ENCODE results near the gene STPG3. TPM values are rescaled to one million over a fixed set of nuclear protein-coding genes. Genes with fewer than 3 reads are reported as not detected.
A peak's percentile ranks its signal among the peaks of the same experiment; 100 is the strongest.

The STPG3 gene
- total RNA-seq, 5 donors from 2014 or later (not counting 1 experiment from before 2014, with no cell fraction given), result 0.54 TPM; not detected in 4

DNA sequence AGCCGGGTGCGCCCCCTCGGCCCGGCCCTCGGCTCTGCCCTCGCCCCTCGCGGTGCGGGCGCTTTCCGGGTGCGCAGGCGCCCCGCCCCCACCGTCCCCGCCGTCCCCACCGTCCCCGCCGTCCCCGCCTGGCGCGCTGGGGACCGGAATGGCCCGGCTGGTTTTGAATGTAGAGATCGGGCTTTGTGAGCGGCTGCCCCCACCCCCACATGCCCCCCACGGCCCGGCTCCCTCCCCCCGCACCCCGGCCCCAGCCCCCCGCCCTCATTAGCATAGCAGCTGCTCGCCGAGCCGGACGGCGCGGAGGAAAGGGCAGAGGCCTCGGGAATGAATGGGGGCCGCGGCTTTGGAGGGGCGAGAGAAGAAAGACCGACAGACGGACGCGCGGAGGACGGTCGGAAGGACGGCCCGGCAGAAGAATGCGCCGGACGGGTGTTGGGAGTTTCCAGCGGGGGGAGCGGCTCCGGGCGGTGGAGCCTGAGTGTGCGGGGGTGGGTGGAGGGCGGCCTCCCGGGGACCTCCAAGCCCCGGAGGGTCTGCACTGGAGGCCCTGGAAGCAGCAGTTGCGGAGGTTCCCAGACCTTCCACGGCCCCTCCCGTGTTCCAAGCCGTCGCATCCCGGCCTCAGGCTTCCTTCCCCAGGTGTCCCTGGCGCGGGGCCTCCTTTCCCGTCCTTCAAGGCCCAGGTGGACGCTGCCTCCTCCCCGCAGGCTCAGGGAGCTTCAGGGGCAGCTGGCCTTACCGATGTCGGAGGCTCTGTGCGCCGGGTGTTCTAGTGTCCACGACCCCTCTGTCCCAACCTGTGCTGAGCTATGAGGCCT lies 45.0 kb downstream of the STPG3 start:
- H3K27me3 ChIP-seq (replicated peaks in 1 of 2; ENCODE audit: control insufficient read depth in 2 of 2, extremely low read depth in 1 of 2, insufficient read depth in 2 of 2, low read length in 1 of 2), result peaks cover 7 to 73% of the 10 kb centered on the region in 2 experiments
- Mint-ChIP-seq H3K4me1 (peaks cover 10 to 20% (median 17%) of the 10 kb centered on the region in 3 donors), H3K27me3 (peaks cover 24 to 47% of the 10 kb centered on the region in 2 donors), H3K9me3 (no peaks in the 10 kb centered on the region), H3K36me3 (no peaks in the 10 kb centered on the region), H3K4me3 (peak overlapping the region; percentile 65 to 79 (median 75)), H3K27ac (no peak overlapping the region)
- ATAC-seq (replicated peaks in 1 of 4) (peak in 3 of 4 experiments; percentile 24 to 40 (median 26)), DNase-seq (no peak)
- H3K36me3 ChIP-seq (ENCODE audit: control insufficient read depth in 2 of 2, extremely low read depth in 1 of 2, insufficient read depth in 1 of 2, low read length in 1 of 2), result no peaks in the 10 kb centered on the region
- H3K27ac ChIP-seq (ENCODE audit: low read length), result no peak overlapping the region
- ChIA-PET CTCF (interaction anchor here in 1 of 2 donors (0.6 kb wide), 2 partner anchors 22 to 568 kb away, joined by 3 read pairs; no protein-coding TSS in a partner anchor), POLR2A (no interaction called here)
- H3K4me1 ChIP-seq (ENCODE audit: control insufficient read depth in 1 of 2, extremely low read depth in 1 of 2, insufficient read depth in 2 of 2, low read length in 2 of 2), result peaks cover 4 to 33% of the 10 kb centered on the region in 2 experiments
- H3K4me3 ChIP-seq (ENCODE audit: control insufficient read depth in 1 of 2, extremely low read depth in 1 of 2, low read length in 1 of 2), result no peak overlapping the region
- 39% methylated on average over 37 of the region's 78 CpGs for WGBS (ENCODE audit: insufficient coverage)
- H3K9me3 ChIP-seq, result no peaks in the 10 kb centered on the region

GRCh38 chr9:137296670-137297664 lies 45.9 kb downstream of the STPG3 start:
- peaks cover 7 to 76% of the 10 kb centered on the region in 2 experiments for H3K27me3 ChIP-seq (replicated peaks in 1 of 2; ENCODE audit: control insufficient read depth in 2 of 2, extremely low read depth in 1 of 2, insufficient read depth in 2 of 2, low read length in 1 of 2)
- Mint-ChIP-seq H3K4me3 (peak overlapping the region; percentile 65 to 79 (median 75)), H3K36me3 (no peaks in the 10 kb centered on the region), H3K4me1 (peaks cover 10 to 20% (median 17%) of the 10 kb centered on the region in 3 donors), H3K27ac (no peak overlapping the region), H3K27me3 (peaks cover 24 to 47% of the 10 kb centered on the region in 2 donors), H3K9me3 (no peaks in the 10 kb centered on the region)
- DNase-seq (no peak), ATAC-seq (replicated peaks in 1 of 4) (no peak)
- no peaks in the 10 kb centered on the region for H3K36me3 ChIP-seq (ENCODE audit: control insufficient read depth in 2 of 2, extremely low read depth in 1 of 2, insufficient read depth in 1 of 2, low read length in 1 of 2)
- CTCF ChIA-PET, result interaction anchor here in 1 of 2 donors (0.7 kb wide), 1 partner anchor 178 kb away, joined by 3 read pairs; no protein-coding TSS in a partner anchor
- POLR2A ChIA-PET, result no interaction called here
- peaks cover 4 to 38% of the 10 kb centered on the region in 2 experiments for H3K4me1 ChIP-seq (ENCODE audit: control insufficient read depth in 1 of 2, extremely low read depth in 1 of 2, insufficient read depth in 2 of 2, low read length in 2 of 2)
- WGBS (ENCODE audit: insufficient coverage), result 60% methylated on average over 15 of the region's 24 CpGs
- H3K4me3 ChIP-seq (ENCODE audit: control insufficient read depth in 1 of 2, extremely low read depth in 1 of 2, low read length in 1 of 2), result no peak overlapping the region
- no peak overlapping the region for H3K27ac ChIP-seq (ENCODE audit: low read length)
- H3K9me3 ChIP-seq, result no peaks in the 10 kb centered on the region

GRCh38 chr9:137297966-137298365 lies 46.9 kb downstream of the STPG3 start:
- Mint-ChIP-seq H3K27me3 (peaks cover 24 to 46% of the 10 kb centered on the region in 2 donors), H3K9me3 (no peaks in the 10 kb centered on the region), H3K36me3 (no peaks in the 10 kb centered on the region), H3K4me1 (peaks cover 10 to 20% (median 17%) of the 10 kb centered on the region in 3 donors), H3K27ac (no peak overlapping the region), H3K4me3 (no peak overlapping the region)
- CTCF ChIA-PET, result no interaction called here
- no peak for DNase-seq
- H3K4me1 ChIP-seq (ENCODE audit: control insufficient read depth in 1 of 2, extremely low read depth in 1 of 2, insufficient read depth in 2 of 2, low read length in 2 of 2), result peaks cover 4 to 42% of the 10 kb centered on the region in 2 experiments
- no peak overlapping the region for H3K4me3 ChIP-seq (ENCODE audit: control insufficient read depth in 1 of 2, extremely low read depth in 1 of 2, low read length in 1 of 2)
- ATAC-seq (replicated peaks in 1 of 4), result no peak
- WGBS (ENCODE audit: insufficient coverage), result 82% methylated on average over 3 of the region's 7 CpGs
- no peaks in the 10 kb centered on the region for H3K36me3 ChIP-seq (ENCODE audit: control insufficient read depth in 2 of 2, extremely low read depth in 1 of 2, insufficient read depth in 1 of 2, low read length in 1 of 2)
- peaks cover 7 to 76% of the 10 kb centered on the region in 2 experiments for H3K27me3 ChIP-seq (replicated peaks in 1 of 2; ENCODE audit: control insufficient read depth in 2 of 2, extremely low read depth in 1 of 2, insufficient read depth in 2 of 2, low read length in 1 of 2)
- no peaks in the 10 kb centered on the region for H3K9me3 ChIP-seq
- POLR2A ChIA-PET, result no interaction called here
- H3K27ac ChIP-seq (ENCODE audit: low read length), result no peak overlapping the region

- H3K27ac ChIP-seq (ENCODE audit: low read length), result no peak overlapping the region
- Mint-ChIP-seq H3K36me3 (no peaks in the 10 kb centered on the region), H3K27me3 (peaks cover 20 to 40% of the 10 kb centered on the region in 2 donors), H3K9me3 (no peaks in the 10 kb centered on the region), H3K4me1 (peaks cover 10 to 20% (median 17%) of the 10 kb centered on the region in 3 donors), H3K27ac (no peak overlapping the region), H3K4me3 (no peak overlapping the region)
- no peak overlapping the region for H3K4me3 ChIP-seq (ENCODE audit: control insufficient read depth in 1 of 2, extremely low read depth in 1 of 2, low read length in 1 of 2)
- ChIA-PET POLR2A (no interaction called here), CTCF (no interaction called here)
- no peak for DNase-seq
- H3K4me1 ChIP-seq (ENCODE audit: control insufficient read depth in 1 of 2, extremely low read depth in 1 of 2, insufficient read depth in 2 of 2, low read length in 2 of 2), result peaks cover 4 to 47% of the 10 kb centered on the region in 2 experiments
- ATAC-seq (replicated peaks in 1 of 4), result no peak
- H3K27me3 ChIP-seq (replicated peaks in 1 of 2; ENCODE audit: control insufficient read depth in 2 of 2, extremely low read depth in 1 of 2, insufficient read depth in 2 of 2, low read length in 1 of 2), result peaks cover 7 to 74% of the 10 kb centered on the region in 2 experiments
- H3K36me3 ChIP-seq (ENCODE audit: control insufficient read depth in 2 of 2, extremely low read depth in 1 of 2, insufficient read depth in 1 of 2, low read length in 1 of 2), result no peaks in the 10 kb centered on the region
- WGBS (ENCODE audit: insufficient coverage), result 80% methylated on average over 22 of the region's 24 CpGs
- H3K9me3 ChIP-seq, result no peaks in the 10 kb centered on the region
Measured at GRCh38 chr9:137298401-137299202, 47.5 kb downstream of the STPG3 start.

DNA sequence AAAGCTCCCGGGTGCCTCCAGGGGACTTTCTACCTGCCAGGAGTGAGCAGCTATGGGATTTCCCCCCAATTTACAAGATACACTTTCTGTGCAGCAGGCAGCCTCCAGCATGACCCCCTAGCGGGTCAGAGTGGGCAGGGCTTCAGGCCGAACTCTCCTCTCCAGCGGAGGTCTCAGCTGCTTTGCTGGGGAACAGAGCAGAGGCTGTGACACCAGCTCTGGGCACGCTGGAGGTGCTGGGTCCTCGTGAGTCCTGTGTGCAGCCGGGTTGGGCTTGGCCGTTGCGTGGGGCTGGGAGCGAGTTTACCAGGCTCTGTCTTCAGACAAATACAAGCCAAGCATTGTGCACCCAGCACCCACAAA lies 48.1 kb downstream of the STPG3 start:
- Mint-ChIP-seq H3K36me3 (no peaks in the 10 kb centered on the region), H3K27me3 (peaks cover 17 to 37% of the 10 kb centered on the region in 2 donors), H3K27ac (no peak overlapping the region), H3K4me3 (no peak overlapping the region), H3K9me3 (no peaks in the 10 kb centered on the region), H3K4me1 (peaks cover 10 to 20% (median 20%) of the 10 kb centered on the region in 3 donors)
- CTCF ChIA-PET, result no interaction called here
- DNase-seq (no peak), ATAC-seq (replicated peaks in 1 of 4) (no peak)
- Histone ChIP-seq H3K36me3 (ENCODE audit: control insufficient read depth in 2 of 2, extremely low read depth in 1 of 2, insufficient read depth in 1 of 2, low read length in 1 of 2) (no peaks in the 10 kb centered on the region), H3K27ac (ENCODE audit: low read length) (no peak overlapping the region), H3K27me3 (replicated peaks in 1 of 2; ENCODE audit: control insufficient read depth in 2 of 2, extremely low read depth in 1 of 2, insufficient read depth in 2 of 2, low read length in 1 of 2) (peaks cover 7 to 73% of the 10 kb centered on the region in 2 experiments), H3K4me1 (ENCODE audit: control insufficient read depth in 1 of 2, extremely low read depth in 1 of 2, insufficient read depth in 2 of 2, low read length in 2 of 2) (peaks cover 4 to 49% of the 10 kb centered on the region in 2 experiments), H3K9me3 (no peaks in the 10 kb centered on the region), H3K4me3 (ENCODE audit: control insufficient read depth in 1 of 2, extremely low read depth in 1 of 2, low read length in 1 of 2) (no peak overlapping the region)
- WGBS (ENCODE audit: insufficient coverage), result 84% methylated on average over 10 of the region's 10 CpGs
- POLR2A ChIA-PET, result no interaction called here
